Lower leg skin (tissue), 3 donors: ENCODE measurements around the gene RAPGEF2.
"Not testable (repeated sequence)": the region's sequence is repeated elsewhere in the genome, so short reads cannot be mapped to it uniquely, and the experiment has no call there.

Source experiments
- CTCF ChIP-seq, 3 donors: fragments of 450-650 bp; IDR thresholded peaks; one replicate each; pipeline ENCODE4 v1.5.1; 2016; ENCODE audit warnings: antibody characterized with exemption in 3 of 3, mild to moderate bottlenecking in 3 of 3, moderate library complexity in 2 of 3
- POLR2A ChIP-seq, 2 donors: fragments of 450-650 bp; IDR thresholded peaks; one replicate each; pipeline ENCODE4 v1.6.1; 2016 to 2017; ENCODE audit warnings: antibody characterized with exemption in 2 of 2, mild to moderate bottlenecking in 1 of 2, moderate library complexity in 1 of 2

GRCh38 chr4:159116098-159116497 is 13.2 kb downstream of the RAPGEF2 start:
- TF ChIP-seq CTCF, POLR2A (IDR thresholded peaks at IDR 0.05): not testable (repeated sequence)
